Activated CD4-positive, alpha-beta T cell treated with anti-CD3 and anti-CD28 coated beads, Interleukin-2, amount 10 ng/mL, durations not matched to agents 7 days and 5 days (primary cell): ENCODE measurements around the gene ZNF618. TPM values are rescaled to one million over a fixed set of nuclear protein-coding genes. Genes with fewer than 3 reads are reported as not detected.
A peak's percentile ranks its signal among the peaks of the same experiment; 100 is the strongest.
"Not testable (repeated sequence)": the region's sequence is repeated elsewhere in the genome, so short reads cannot be mapped to it uniquely, and the experiment has no call there.

ENCODE experiments used
- CTCF ChIA-PET: fragments of 350-600 bp; sonication (Branson Sonifier 250); formaldehyde crosslinking; loops from one replicate; lab custom pipeline; 2021; ENCODE audit warnings: antibody characterized with exemption; lab: Charles Lee
- POLR2A ChIA-PET: fragments of 350-600 bp; sonication (Branson Sonifier 250); formaldehyde crosslinking; loops from one replicate; lab custom pipeline; 2021; ENCODE audit warnings: antibody characterized with exemption; lab: Charles Lee
- DNase-seq: peaks from one replicate; pipeline ENCODE4 v3.0.0-alpha.2; 2020
- H3K27ac Mint-ChIP-seq: one replicate; pipeline ENCODE4 v1.8.0; 2021; ENCODE audit warnings: mild to moderate bottlenecking, moderate library complexity, mixed read lengths
- H3K27me3 Mint-ChIP-seq: one replicate; pipeline ENCODE4 v1.8.0; 2021; ENCODE audit warnings: mixed read lengths
- H3K36me3 Mint-ChIP-seq: one replicate; pipeline ENCODE4 v1.8.0; 2021; ENCODE audit warnings: low read depth, mixed read lengths
- H3K4me1 Mint-ChIP-seq: one replicate; pipeline ENCODE4 v1.8.0; 2021; ENCODE audit warnings: mixed read lengths
- H3K4me3 Mint-ChIP-seq: one replicate; pipeline ENCODE4 v1.8.0; 2021; ENCODE audit warnings: mild to moderate bottlenecking, moderate library complexity, mixed read lengths
- H3K9me3 Mint-ChIP-seq: one replicate; pipeline ENCODE4 v1.8.0; 2021; ENCODE audit warnings: mixed read lengths
- total RNA-seq, 2 experiments: library from RNA; stranded (reverse); gene quantifications; one replicate each; pipeline ENCODE4 v1.2.3, GENCODE V29; 2021

The ZNF618 gene
- total RNA-seq, 2 experiments from 2014 or later, result 0.21 to 0.27 TPM

DNA sequence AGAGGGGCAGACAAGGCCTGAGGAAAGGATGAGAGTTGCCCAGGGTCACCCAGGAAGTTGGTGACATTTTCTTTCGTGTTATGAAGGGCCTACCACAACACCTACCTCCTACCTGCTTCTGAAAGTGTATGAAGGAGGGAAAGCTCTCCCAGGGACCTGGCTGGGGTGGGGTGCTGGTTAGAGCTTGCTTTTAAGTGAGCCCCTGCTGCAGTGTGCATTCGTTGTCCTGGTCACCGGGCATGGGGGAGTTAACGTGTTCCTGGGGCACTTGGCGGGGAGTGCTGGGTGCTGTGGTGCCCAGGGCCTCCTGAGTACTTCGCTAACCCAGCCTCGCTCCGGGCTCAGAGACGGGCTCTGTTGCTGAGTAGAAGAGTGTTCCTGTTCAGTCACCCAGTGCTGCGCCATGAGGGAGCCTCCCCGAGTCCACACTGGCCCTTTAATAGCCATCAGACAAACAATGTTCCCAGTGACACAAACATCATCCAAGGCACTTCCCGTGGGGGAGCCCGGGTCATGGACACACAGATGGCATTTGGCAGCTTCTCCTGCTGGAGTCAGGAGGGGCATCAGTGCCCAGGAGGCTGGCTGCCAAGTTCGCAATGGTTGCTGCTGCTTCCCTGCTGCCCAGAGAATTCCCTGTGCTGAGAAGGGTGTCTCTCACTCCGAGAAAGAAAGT, 116.3 kb downstream of the ZNF618 start:
- POLR2A ChIA-PET, result no interaction called here
- Mint-ChIP-seq H3K4me1 (peaks cover 10% of the 10 kb centered on the region), H3K4me3 (no peak overlapping the region), H3K9me3 (no peaks in the 10 kb centered on the region), H3K27me3 (no peaks in the 10 kb centered on the region), H3K36me3 (no peaks in the 10 kb centered on the region), H3K27ac (no peak overlapping the region)
- CTCF ChIA-PET, result interaction anchor here (0.9 kb wide), 1 partner anchor 10 kb away, joined by 3 read pairs; no protein-coding TSS in a partner anchor
- no peak for DNase-seq

DNA sequence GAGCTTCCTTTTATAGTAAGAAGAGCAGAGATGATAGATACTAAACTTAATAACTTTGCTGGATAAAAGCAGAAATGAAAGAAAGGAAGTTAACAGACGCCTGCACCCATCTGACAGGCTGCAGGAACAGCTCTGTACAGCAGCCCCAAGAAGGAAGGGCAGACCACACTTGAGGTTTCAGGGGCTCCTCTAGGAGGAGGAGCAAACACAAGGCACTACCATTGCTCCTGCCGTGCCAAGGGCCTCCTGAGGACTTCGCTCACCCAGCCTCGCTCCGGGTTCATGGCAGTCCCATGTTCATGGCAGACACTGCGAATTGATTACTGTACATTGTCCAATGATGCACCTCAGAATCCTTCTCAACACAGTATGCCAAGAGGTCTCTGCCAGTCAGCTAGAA, 116.9 kb downstream of the ZNF618 start:
- ChIA-PET POLR2A (no interaction called here), CTCF (no interaction called here)
- no peaks in the 10 kb centered on the region for H3K9me3 Mint-ChIP-seq
- no peak overlapping the region for H3K27ac Mint-ChIP-seq
- DNase-seq, result no peak
- no peaks in the 10 kb centered on the region for H3K27me3 Mint-ChIP-seq
- H3K36me3 Mint-ChIP-seq, result no peaks in the 10 kb centered on the region
- peaks cover 10% of the 10 kb centered on the region for H3K4me1 Mint-ChIP-seq
- no peak overlapping the region for H3K4me3 Mint-ChIP-seq

DNA sequence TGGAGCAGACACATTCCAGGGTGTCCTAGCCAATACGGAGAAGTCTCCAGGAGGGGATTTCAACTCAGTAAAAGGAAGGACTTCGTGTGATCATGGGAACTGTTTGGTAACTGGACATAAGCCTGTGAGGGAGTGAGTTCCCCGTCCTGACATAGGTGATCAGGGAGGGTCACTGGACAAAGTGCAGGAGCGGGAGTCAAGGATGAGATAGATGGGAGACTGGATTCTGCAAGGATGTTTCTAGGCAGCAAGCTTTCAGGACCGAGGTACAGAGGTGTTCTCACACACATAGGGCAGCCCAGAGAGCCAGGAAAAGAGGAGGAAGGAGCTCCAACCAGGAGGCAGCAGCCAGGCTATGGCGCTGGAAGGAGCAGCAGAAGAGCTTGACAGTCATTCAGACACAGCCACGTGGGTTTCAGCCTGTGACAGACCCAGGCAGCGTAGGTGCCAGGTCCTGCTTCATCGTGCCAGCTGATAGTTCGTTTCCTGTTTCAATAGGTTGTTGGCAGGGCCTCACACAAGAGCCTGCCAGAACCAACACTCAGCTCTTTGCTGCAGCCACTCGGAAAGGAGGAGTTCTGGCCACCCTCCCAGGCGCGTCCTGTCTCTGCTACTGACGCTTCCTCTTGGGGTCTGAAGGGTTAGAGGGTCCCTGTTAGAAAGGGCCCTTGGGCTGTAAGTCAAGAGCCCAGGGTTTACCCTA, 117.9 kb downstream of the ZNF618 start:
- Mint-ChIP-seq H3K27me3 (no peaks in the 10 kb centered on the region), H3K4me3 (no peak overlapping the region), H3K9me3 (no peaks in the 10 kb centered on the region), H3K27ac (no peak overlapping the region), H3K36me3 (no peaks in the 10 kb centered on the region), H3K4me1 (peaks cover 10% of the 10 kb centered on the region)
- CTCF ChIA-PET, result no interaction called here
- POLR2A ChIA-PET, result no interaction called here
- DNase-seq, result no peak

DNA sequence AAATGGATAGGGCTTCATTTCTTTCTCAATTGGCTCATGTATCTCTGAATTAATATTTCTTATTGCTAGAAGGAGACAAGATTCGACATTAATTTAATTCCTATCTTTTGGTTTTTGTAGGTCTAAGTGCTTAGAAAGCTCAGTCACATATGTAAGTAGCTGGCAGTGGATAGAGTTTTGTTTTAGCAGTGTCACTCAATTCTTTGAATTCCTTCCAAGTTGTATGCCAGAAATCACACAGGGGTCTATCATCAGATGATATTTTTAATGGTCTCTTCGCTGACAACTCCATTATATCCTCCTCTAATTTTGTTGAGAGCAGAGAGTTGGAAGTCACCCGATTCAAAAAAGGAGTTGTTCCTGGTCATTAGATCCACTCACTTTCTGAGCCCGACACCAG, 119.3 kb downstream of the ZNF618 start:
- Mint-ChIP-seq H3K27me3 (no peaks in the 10 kb centered on the region), H3K9me3 (no peaks in the 10 kb centered on the region), H3K27ac (no peak overlapping the region), H3K4me1 (peaks cover 10% of the 10 kb centered on the region), H3K36me3 (no peaks in the 10 kb centered on the region), H3K4me3 (no peak overlapping the region)
- ChIA-PET CTCF (interaction anchor here (0.7 kb wide), 1 partner anchor 83 kb away, joined by 3 read pairs; the partner anchor contains the start of gene AMBP), POLR2A (no interaction called here)
- DNase-seq, result no peak

DNA sequence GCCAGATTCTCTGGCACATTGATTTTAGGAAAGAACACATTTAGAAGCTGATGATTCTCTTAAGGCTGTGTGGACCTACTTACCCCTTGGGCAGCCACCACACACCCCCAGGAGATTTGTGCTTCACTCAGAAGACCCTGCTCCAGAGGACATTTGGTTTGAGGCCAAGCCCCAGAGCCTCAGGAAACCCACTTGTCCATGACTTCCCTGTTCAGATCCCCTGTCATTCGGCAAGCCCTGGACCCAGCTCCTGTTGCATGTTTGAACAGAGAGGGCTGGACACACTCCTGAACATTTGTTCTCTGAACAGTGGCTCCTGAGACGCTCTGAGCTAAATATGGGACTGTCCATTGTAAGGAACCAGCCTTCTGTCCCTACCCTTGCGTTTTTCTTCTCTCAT, 119.9 kb downstream of the ZNF618 start:
- CTCF ChIA-PET, result no interaction called here
- Mint-ChIP-seq H3K36me3 (no peaks in the 10 kb centered on the region), H3K9me3 (no peaks in the 10 kb centered on the region), H3K27me3 (no peaks in the 10 kb centered on the region), H3K27ac (no peak overlapping the region), H3K4me3 (no peak overlapping the region), H3K4me1 (peaks cover 10% of the 10 kb centered on the region)
- POLR2A ChIA-PET, result no interaction called here
- no peak for DNase-seq

DNA sequence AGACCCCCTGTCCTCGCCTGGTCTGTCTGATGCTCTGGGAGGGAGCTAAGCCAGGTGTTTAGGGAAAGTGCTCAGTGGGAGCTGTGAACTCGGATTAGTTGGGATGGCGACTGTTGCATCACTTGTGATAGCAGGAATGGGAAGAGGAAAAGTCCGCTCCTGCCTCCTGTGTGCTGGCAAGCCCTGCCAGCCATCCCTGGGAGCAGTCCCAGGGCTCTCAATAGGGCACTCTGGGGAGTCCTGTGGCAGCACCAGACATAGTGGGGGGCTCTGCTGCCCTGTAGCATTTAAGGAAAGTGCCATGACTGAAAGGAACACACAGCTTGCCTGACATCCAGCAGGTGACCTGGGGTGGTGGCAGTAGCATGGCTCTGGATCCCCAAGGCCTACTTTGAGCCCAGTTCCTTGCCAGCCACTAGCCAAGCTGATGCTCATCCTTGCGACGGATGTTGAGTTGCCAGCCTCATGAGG, 120.5 kb downstream of the ZNF618 start:
- no peak overlapping the region for H3K27ac Mint-ChIP-seq
- H3K27me3 Mint-ChIP-seq, result no peaks in the 10 kb centered on the region
- ChIA-PET POLR2A (no interaction called here), CTCF (no interaction called here)
- no peak overlapping the region for H3K4me3 Mint-ChIP-seq
- no peak for DNase-seq
- no peaks in the 10 kb centered on the region for H3K9me3 Mint-ChIP-seq
- H3K36me3 Mint-ChIP-seq, result no peaks in the 10 kb centered on the region
- H3K4me1 Mint-ChIP-seq, result peaks cover 10% of the 10 kb centered on the region

DNA sequence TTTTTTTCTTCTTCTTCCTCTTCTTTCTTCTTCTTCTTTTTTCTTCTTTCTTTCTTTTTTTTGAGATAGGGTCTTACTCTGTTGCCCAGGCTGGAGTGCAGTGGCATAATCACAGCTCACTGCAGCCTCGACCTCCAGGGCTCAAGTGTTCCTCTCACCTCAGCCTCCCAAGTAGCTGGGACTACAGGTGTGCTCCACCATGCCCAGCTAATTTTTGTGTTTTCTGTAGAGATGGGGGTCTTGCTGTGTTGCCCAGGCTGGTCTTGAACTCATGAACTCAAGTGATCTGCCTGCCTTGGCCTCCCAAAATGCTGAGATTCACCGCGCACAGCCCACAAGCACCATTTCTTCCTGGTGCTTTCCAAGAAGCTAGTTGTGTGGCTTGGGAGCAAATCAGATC, 121.0 kb downstream of the ZNF618 start:
- POLR2A ChIA-PET, CTCF ChIA-PET, H3K4me3 Mint-ChIP-seq, H3K4me1 Mint-ChIP-seq, H3K36me3 Mint-ChIP-seq, DNase-seq, H3K27me3 Mint-ChIP-seq, H3K9me3 Mint-ChIP-seq, H3K27ac Mint-ChIP-seq: not testable (repeated sequence)

DNA sequence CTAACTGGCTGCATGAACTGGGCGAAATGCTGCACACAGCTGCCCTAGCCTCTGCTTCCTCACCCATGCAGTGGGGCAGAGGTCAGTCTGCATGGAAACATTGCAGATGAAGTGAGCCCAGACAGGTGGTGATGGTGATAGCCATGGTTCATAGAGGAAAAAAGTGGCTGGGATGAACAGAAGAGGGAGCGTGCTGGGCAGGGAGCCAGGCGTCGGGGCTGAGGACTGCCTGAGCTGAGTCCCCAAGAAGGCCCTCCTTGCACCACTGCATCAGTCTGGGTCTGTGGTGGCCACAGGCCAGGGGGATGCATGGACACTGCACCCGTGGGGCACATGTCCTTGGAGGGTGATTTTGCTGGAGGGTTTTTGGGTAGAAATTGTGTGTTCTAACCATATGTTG, 121.5 kb downstream of the ZNF618 start:
- Mint-ChIP-seq H3K27me3 (no peaks in the 10 kb centered on the region), H3K4me3 (no peak overlapping the region), H3K4me1 (peaks cover 6% of the 10 kb centered on the region), H3K27ac (no peak overlapping the region), H3K36me3 (no peaks in the 10 kb centered on the region), H3K9me3 (no peaks in the 10 kb centered on the region)
- CTCF ChIA-PET, result no interaction called here
- no peak for DNase-seq
- POLR2A ChIA-PET, result no interaction called here

DNA sequence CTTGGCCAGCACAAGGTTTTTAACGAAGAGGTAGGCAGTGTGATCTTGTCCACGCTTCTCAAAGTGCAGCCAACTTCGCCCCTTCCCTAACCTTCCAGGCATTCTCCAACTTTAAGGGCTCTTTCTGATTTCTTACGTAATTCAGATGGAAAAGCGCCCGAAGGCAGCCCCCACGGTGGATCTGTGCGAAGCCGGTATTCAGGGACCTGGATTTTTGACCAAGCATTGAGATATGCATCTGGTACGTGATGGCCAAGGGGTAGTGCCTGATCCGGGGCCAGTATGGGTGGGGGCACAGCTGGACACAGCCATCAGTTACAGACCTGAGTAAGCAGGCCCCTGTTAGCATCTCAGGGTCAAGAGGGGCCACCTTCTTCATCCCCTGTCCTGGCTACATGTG, 122.0 kb downstream of the ZNF618 start:
- Mint-ChIP-seq H3K9me3 (no peaks in the 10 kb centered on the region), H3K4me1 (peaks cover under 1% of the 10 kb centered on the region), H3K27me3 (no peaks in the 10 kb centered on the region), H3K36me3 (no peaks in the 10 kb centered on the region), H3K4me3 (no peak overlapping the region), H3K27ac (no peak overlapping the region)
- CTCF ChIA-PET, result no interaction called here
- DNase-seq, result no peak
- POLR2A ChIA-PET, result no interaction called here

DNA sequence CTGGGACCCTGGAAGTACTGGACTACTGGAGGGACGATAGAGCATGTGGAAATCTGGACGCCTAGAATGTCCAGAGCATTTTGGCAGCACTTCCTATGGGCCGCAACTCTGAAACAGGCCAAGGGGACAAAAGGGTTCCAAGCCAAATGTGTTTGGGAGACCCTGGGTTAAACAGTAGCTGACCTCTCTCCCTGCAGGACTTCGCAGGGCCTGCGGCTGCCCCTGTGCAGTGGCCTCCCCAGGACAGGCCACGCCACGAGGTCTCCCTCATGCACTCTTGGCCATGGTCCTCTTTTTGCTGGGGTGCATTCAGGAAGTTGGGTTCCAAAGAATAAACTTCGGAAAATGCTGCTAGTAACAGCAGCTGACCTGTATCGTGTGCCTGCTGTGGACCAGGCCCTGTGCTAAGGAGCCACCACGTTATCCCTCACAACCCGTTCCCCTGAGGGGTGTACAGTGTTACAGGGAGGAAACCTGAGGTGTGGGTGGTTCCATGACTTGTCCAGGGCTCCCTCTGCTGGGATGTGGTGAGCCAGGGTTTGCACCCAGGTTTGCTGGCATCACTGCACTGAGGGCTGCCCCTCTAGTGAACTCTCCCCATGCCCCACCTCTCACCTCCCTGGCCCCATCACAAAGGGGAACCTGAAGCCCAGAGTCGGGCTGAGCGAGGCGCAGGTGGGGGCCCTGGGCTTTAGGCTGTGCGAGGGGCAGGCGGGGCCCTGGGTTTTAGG, 122.6 kb downstream of the ZNF618 start:
- POLR2A ChIA-PET, result no interaction called here
- Mint-ChIP-seq H3K9me3 (no peaks in the 10 kb centered on the region), H3K27ac (no peak overlapping the region), H3K4me1 (no peaks in the 10 kb centered on the region), H3K4me3 (no peak overlapping the region), H3K27me3 (no peaks in the 10 kb centered on the region), H3K36me3 (no peaks in the 10 kb centered on the region)
- CTCF ChIA-PET, result interaction anchor here (0.6 kb wide), 1 partner anchor 294 kb away, joined by 3 read pairs; no protein-coding TSS in a partner anchor
- DNase-seq, result peak; percentile 2

DNA sequence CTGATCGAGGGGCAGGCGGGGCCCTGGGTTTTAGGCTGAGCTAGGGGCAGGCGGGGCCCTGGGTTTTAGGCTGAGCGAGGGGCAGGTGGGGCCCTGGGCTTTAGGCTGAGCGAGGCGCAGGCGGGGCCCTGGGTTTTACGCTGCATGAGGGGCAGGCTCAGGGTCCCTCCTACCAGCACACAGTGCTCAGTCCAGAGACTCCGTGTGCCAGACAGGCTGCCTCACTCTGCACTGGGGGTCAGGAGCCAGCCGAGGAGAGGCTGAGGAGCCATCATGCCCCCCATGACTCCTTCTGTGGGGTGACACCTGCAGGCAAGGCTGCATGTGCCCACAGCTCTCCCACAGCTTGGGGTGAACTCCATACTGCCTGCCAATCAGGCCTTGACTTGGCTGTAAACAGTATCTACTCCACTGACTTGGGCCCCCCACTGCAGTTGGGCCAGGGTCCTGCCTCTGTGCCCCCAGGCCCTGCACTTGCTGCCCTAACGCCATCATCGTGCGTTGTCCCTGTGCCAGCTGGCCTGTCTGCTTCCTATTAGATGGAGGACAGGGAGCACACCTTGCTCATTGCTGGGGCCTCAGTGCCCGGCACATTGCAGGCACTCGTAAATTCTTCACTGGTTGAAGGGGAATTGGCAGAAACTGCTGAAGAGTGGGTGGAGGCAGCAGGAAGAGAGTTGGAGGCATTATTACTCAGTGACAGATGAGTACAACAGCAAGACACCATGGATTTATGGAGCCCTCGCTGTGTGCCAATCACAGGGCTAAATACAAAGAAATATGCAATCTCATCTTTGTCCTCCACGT, 123.3 kb downstream of the ZNF618 start:
- Mint-ChIP-seq H3K4me3 (no peak overlapping the region), H3K27ac (no peak overlapping the region)
- DNase-seq, result peak; percentile 3

DNA sequence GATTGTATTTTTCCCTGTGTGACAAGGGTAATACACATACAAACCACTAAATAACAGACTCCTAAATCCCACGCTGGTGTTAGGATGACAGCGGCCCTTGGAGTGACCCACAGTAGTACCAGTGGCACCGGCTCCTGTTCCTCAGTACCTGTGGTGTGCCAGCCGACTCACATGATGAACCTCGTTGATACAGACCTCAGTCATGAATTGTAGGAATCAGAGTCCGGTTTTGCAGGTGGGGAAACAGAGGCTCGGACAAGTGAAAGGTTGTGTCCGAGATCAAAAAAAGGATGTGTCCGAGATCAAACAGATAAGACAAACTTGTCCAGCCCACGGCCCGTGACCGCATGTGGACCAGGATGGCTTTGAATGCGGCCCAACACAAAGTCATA, 124.0 kb downstream of the ZNF618 start:
- Mint-ChIP-seq H3K4me1 (no peaks in the 10 kb centered on the region), H3K27me3 (no peaks in the 10 kb centered on the region), H3K9me3 (no peaks in the 10 kb centered on the region), H3K4me3 (no peak overlapping the region), H3K27ac (no peak overlapping the region), H3K36me3 (no peaks in the 10 kb centered on the region)
- CTCF ChIA-PET, result no interaction called here
- POLR2A ChIA-PET, result no interaction called here
- DNase-seq, result peak; percentile 3

More for the DNA sequence above, 123.3 kb downstream of the ZNF618 start:
- Mint-ChIP-seq H3K36me3 (no peaks in the 10 kb centered on the region), H3K9me3 (no peaks in the 10 kb centered on the region), H3K4me1 (no peaks in the 10 kb centered on the region), H3K27me3 (no peaks in the 10 kb centered on the region)
- POLR2A ChIA-PET, result no interaction called here
- CTCF ChIA-PET, result interaction anchor here (0.6 kb wide), 1 partner anchor 295 kb away, joined by 3 read pairs; no protein-coding TSS in a partner anchor
